Measurements from ENCODE around the gene DMD.

- TF ChIP-seq CTCF (IDR thresholded peaks at IDR 0.05) (no peak), EZH2 (IDR thresholded peaks at IDR 0.05; ENCODE audit: borderline replicate concordance, insufficient read depth, low read depth, low read length, poor library complexity, severe bottlenecking) (no peak)
Observed at GRCh38 chrX:32780109-32780508, 431.2 kb downstream of the DMD start.
